H1 (cell line): ENCODE results near the gene CHRNG.

Experiments
- CHD2 ChIP-seq: IDR thresholded peaks from 2 replicates; pipeline ENCODE4 v1.6.1; 2012; ENCODE audit warnings: low read length, improper control_type of control experiment
- CTCF ChIP-seq, 3 experiments: IDR thresholded peaks; 1 replicate in 2 of 3; 2 replicates in 1 of 3; pipeline versions ENCODE4 v1.5.1 to v1.6.1; 2011; ENCODE audit warnings: low read length in 3 of 3, mild to moderate bottlenecking in 3 of 3, inconsistent platforms in 2 of 3, low read depth in 1 of 3, moderate library complexity in 1 of 3; ENCODE audit not compliant: insufficient read depth in 1 of 3; ENCODE audit errors: control extremely low read depth in 1 of 3
- EZH2 ChIP-seq: fragments of 200-600 bp; sonication (generic); IDR thresholded peaks from 2 replicates; pipeline ENCODE4 v1.7.1; 2012; ENCODE audit warnings: low read depth, mild to moderate bottlenecking, moderate library complexity, low read length, inconsistent platforms; ENCODE audit not compliant: severe bottlenecking
- POLR2A ChIP-seq, 2 experiments: IDR thresholded peaks; 1 replicate in 1 of 2; 2 replicates in 1 of 2; pipeline ENCODE4 v1.6.1; 2011; ENCODE audit warnings: low read depth in 2 of 2, low read length in 2 of 2, mild to moderate bottlenecking in 2 of 2; ENCODE audit errors: control extremely low read depth in 1 of 2
- SP4 ChIP-seq: IDR thresholded peaks from 2 replicates; pipeline ENCODE4 v1.6.1; 2012; ENCODE audit warnings: low read length, inconsistent platforms

GRCh38 chr2:232545511-232546375 is 6.3 kb downstream of the CHRNG start:
- TF ChIP-seq POLR2A (IDR thresholded peaks at IDR 0.05; ENCODE audit: control extremely low read depth in 1 of 2, low read depth in 2 of 2, low read length in 2 of 2) (no peak; a peak in 1 of 3 replicates), EZH2 (no peak), CTCF (IDR thresholded peaks at IDR 0.05; ENCODE audit: control extremely low read depth in 1 of 3, insufficient read depth in 1 of 3, low read depth in 1 of 3, low read length in 3 of 3) (no peak), SP4 (no peak), CHD2 (no peak)
